Neural progenitor cell (in vitro differentiated cells): ENCODE measurements around the gene BTRC. TPM values are rescaled to one million over a fixed set of nuclear protein-coding genes. Genes with fewer than 3 reads are reported as not detected.
"Not testable (repeated sequence)": the region's sequence is repeated elsewhere in the genome, so short reads cannot be mapped to it uniquely, and the experiment has no call there.

Experiments used
- DNase-seq: peaks from one replicate; pipeline ENCODE4 v3.0.0-alpha.2; 2016; ENCODE audit warnings: low spot score
- H2AFZ ChIP-seq: fragments of 200-600 bp; sonication (generic); replicated peaks from 2 replicates; pipeline ENCODE4 v1.6.1; 2016; ENCODE audit warnings: antibody characterized with exemption
- H3F3A ChIP-seq: fragments of 200-600 bp; sonication (generic); 2 replicates; pipeline ENCODE4 v1.6.1; 2016; ENCODE audit warnings: antibody characterized with exemption, low read depth
- H3K27ac ChIP-seq: fragments of 200-600 bp; sonication (generic); 2 replicates; pipeline ENCODE4 v1.5.1; 2016; ENCODE audit warnings: mild to moderate bottlenecking
- H3K27me3 ChIP-seq: fragments of 200-600 bp; sonication (generic); 2 replicates; pipeline ENCODE4 v1.6.1; 2016; ENCODE audit warnings: mild to moderate bottlenecking, moderate library complexity
- H3K36me3 ChIP-seq: fragments of 200-600 bp; sonication (generic); 2 replicates; pipeline ENCODE4 v1.5.1; 2016
- H3K4me1 ChIP-seq: fragments of 200-600 bp; sonication (generic); 2 replicates; pipeline ENCODE4 v1.6.1; 2016; ENCODE audit warnings: mixed run types
- H3K4me2 ChIP-seq: fragments of 200-600 bp; sonication (generic); 2 replicates; pipeline ENCODE4 v1.6.1; 2016
- H3K4me3 ChIP-seq: fragments of 200-600 bp; sonication (generic); 2 replicates; pipeline ENCODE4 v1.5.1; 2016
- H3K79me2 ChIP-seq: fragments of 200-600 bp; sonication (generic); 2 replicates; pipeline ENCODE4 v1.6.1; 2016; ENCODE audit warnings: low read depth
- H3K9ac ChIP-seq: fragments of 200-600 bp; sonication (generic); 2 replicates; pipeline ENCODE4 v1.6.1; 2016
- H3K9me3 ChIP-seq: fragments of 200-600 bp; sonication (generic); 2 replicates; pipeline ENCODE4 v1.5.1; 2016; ENCODE audit warnings: low read depth
- H4K20me1 ChIP-seq: fragments of 200-600 bp; sonication (generic); 2 replicates; pipeline ENCODE4 v1.6.1; 2016; ENCODE audit warnings: low read depth
- H3K27ac Mint-ChIP-seq: 3 replicates; pipeline ENCODE4 v1.8.0; 2021; ENCODE audit warnings: mixed read lengths
- H3K27me3 Mint-ChIP-seq: 2 replicates; pipeline ENCODE4 v1.8.0; 2022; ENCODE audit warnings: low read depth, mild to moderate bottlenecking, inconsistent platforms, moderate library complexity, mixed read lengths; ENCODE audit not compliant: insufficient read depth
- H3K36me3 Mint-ChIP-seq: 3 replicates; pipeline ENCODE4 v1.8.0; 2021; ENCODE audit warnings: mixed read lengths
- H3K4me1 Mint-ChIP-seq: 3 replicates; pipeline ENCODE4 v1.8.0; 2021; ENCODE audit warnings: mixed read lengths
- H3K4me3 Mint-ChIP-seq: 3 replicates; pipeline ENCODE4 v1.8.0; 2021; ENCODE audit warnings: mild to moderate bottlenecking, moderate library complexity, mixed read lengths
- H3K9me3 Mint-ChIP-seq: 3 replicates; pipeline ENCODE4 v1.8.0; 2020; ENCODE audit warnings: mixed read lengths
- EZH2 ChIP-seq: fragments of 200-600 bp; sonication (generic); IDR thresholded peaks from 2 replicates; pipeline ENCODE4 v1.6.1; 2017; ENCODE audit warnings: antibody characterized with exemption, mild to moderate bottlenecking, moderate library complexity
- EZH2phosphoT487 ChIP-seq: fragments of 200-600 bp; sonication (generic); IDR thresholded peaks from 2 replicates; pipeline ENCODE4 v1.6.1; 2017; ENCODE audit warnings: antibody characterized with exemption
- total RNA-seq: library from RNA; depleted of rRNA; stranded (reverse); fragments of >200 nt; gene quantifications from 2 replicates; pipeline ENCODE4 v1.2.3, GENCODE V29; 2015; ENCODE audit warnings: low replicate concordance
- TF ChIP-seq, protein P1 (sequence below): fragments of 200-600 bp; sonication (generic); IDR thresholded peaks from 2 replicates; pipeline ENCODE4 v1.5.1; 2017; ENCODE audit warnings: antibody characterized with exemption, mild to moderate bottlenecking

Gene BTRC
- total RNA-seq, 1 donor from 2014 or later, result 25.4 TPM

DNA sequence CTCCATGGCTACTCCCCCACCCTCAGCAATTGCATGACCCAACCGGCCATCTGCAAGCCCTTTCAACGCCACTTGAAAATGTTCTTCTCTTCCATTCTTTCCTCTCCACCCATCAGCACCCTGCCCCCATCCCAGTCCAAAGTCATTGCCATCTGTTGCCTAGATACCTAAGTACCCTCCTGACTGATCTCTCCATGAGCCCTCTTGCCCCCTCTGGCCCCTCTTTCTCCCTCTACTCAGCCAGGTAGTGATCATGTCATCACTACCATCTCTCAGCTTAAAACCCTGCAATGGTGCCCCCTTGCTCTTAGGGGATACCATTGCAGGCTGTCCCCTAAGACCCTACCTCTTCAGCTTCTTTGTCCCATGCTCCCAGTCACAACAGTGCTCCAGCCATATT lies 30.5 kb upstream of the BTRC start:
- peak overlapping the region; percentile 75 for H3K27ac Mint-ChIP-seq
- H3K36me3 Mint-ChIP-seq, result no peaks in the 10 kb centered on the region
- no peaks in the 10 kb centered on the region for H3K79me2 ChIP-seq
- no peak overlapping the region for H3K27ac ChIP-seq
- H3K27me3 ChIP-seq, result no peaks in the 10 kb centered on the region
- TF ChIP-seq EZH2phosphoT487, result no peak
- TF ChIP-seq EZH2, result no peak
- TF ChIP-seq, protein P1, sequence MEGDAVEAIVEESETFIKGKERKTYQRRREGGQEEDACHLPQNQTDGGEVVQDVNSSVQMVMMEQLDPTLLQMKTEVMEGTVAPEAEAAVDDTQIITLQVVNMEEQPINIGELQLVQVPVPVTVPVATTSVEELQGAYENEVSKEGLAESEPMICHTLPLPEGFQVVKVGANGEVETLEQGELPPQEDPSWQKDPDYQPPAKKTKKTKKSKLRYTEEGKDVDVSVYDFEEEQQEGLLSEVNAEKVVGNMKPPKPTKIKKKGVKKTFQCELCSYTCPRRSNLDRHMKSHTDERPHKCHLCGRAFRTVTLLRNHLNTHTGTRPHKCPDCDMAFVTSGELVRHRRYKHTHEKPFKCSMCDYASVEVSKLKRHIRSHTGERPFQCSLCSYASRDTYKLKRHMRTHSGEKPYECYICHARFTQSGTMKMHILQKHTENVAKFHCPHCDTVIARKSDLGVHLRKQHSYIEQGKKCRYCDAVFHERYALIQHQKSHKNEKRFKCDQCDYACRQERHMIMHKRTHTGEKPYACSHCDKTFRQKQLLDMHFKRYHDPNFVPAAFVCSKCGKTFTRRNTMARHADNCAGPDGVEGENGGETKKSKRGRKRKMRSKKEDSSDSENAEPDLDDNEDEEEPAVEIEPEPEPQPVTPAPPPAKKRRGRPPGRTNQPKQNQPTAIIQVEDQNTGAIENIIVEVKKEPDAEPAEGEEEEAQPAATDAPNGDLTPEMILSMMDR, result peak; percentile 33
- H3K27me3 Mint-ChIP-seq, result peaks cover 12% of the 10 kb centered on the region
- H3K4me2 ChIP-seq, result no peak overlapping the region
- H3K9me3 Mint-ChIP-seq, result peaks cover 8% of the 10 kb centered on the region
- no peak overlapping the region for H3K9ac ChIP-seq
- H3F3A ChIP-seq, result peaks cover 21% of the 10 kb centered on the region
- H3K9me3 ChIP-seq, result no peaks in the 10 kb centered on the region
- peaks cover 37% of the 10 kb centered on the region for H3K4me1 Mint-ChIP-seq
- peak overlapping the region; percentile 2 for H3K4me3 Mint-ChIP-seq
- DNase-seq, result no peak
- no peak overlapping the region for H2AFZ ChIP-seq
- no peak overlapping the region for H3K4me3 ChIP-seq
- H3K36me3 ChIP-seq, result no peaks in the 10 kb centered on the region
- peaks cover 43% of the 10 kb centered on the region for H3K4me1 ChIP-seq
- H4K20me1 ChIP-seq, result no peaks in the 10 kb centered on the region

DNA sequence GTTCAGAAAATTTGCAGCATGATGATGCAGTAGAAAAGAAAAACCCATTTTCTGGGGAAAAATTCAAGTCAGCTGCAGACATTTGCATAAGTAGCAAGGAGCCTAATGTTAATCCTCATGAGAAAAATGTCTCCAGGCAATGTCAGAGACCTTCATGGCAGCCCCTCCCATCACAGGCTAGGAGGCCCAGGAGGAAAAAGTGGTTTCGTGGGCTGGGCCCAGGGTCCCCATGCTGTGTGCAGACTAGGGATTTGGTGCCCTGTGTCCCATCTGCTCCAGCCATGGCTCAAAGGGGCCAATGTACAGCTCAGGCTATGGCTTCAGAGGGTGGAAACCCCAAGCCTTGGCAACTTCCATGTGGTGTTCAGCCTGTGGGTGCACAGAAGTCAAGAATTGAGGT lies 26.5 kb upstream of the BTRC start:
- not testable (repeated sequence) for H3K4me3 ChIP-seq, H3K9ac ChIP-seq, H3K4me2 ChIP-seq, H3K27ac ChIP-seq, H4K20me1 ChIP-seq, DNase-seq, H3K27me3 ChIP-seq, H3K9me3 Mint-ChIP-seq, H3K79me2 ChIP-seq, H3K27ac Mint-ChIP-seq, H2AFZ ChIP-seq, H3K9me3 ChIP-seq, H3K36me3 ChIP-seq, H3K4me3 Mint-ChIP-seq, H3K36me3 Mint-ChIP-seq, H3F3A ChIP-seq
- Mint-ChIP-seq H3K4me1 (peaks cover 24% of the 10 kb centered on the region), H3K27me3 (peaks cover 12% of the 10 kb centered on the region)
- peaks cover 11% of the 10 kb centered on the region for H3K4me1 ChIP-seq

DNA sequence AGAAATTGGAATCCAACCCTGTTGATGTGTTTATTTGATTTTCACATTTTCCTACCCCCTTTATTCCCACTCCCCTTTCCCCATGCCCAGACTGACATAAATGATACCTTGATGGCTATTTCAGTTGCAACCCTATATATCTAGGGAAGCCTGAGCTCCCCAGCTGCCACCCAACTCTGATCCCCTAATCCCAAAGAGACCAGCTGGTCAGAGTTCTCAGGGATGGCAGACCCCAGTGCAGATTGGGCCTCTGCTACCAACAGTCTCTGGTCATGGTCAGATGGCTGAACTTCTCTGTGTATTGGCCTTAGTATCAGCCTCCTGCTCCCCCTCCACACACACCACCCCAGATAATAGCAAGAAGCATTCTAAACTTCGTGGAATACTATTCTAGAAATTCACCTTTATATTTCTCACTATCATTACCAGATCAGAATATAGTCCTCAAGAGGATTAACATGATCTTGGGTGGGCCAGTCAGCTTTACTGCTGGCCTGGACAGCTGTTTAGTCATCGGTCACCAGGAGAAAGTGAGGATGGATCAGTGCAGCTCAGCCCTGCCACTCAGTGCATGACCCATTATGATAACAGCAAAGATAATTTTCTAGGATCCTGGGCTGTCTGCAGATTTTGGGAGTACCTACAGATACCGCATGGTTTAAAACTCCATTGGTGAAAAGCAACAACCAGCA lies 24.5 kb upstream of the BTRC start:
- Histone ChIP-seq H3K4me1 (no peaks in the 10 kb centered on the region), H3K36me3 (no peaks in the 10 kb centered on the region), H3K9ac (no peak overlapping the region), H3K4me2 (no peak overlapping the region), H4K20me1 (no peaks in the 10 kb centered on the region), H3K9me3 (no peaks in the 10 kb centered on the region), H3K79me2 (no peaks in the 10 kb centered on the region), H3K27me3 (peaks cover 7% of the 10 kb centered on the region), H2AFZ (no peak overlapping the region), H3K27ac (no peak overlapping the region), H3F3A (no peaks in the 10 kb centered on the region), H3K4me3 (no peak overlapping the region)
- peaks cover 12% of the 10 kb centered on the region for H3K27me3 Mint-ChIP-seq
- H3K9me3 Mint-ChIP-seq, result peaks cover 8% of the 10 kb centered on the region
- H3K4me3 Mint-ChIP-seq, result no peak overlapping the region
- no peaks in the 10 kb centered on the region for H3K36me3 Mint-ChIP-seq
- no peak overlapping the region for H3K27ac Mint-ChIP-seq
- DNase-seq, result no peak
- TF ChIP-seq EZH2phosphoT487, result no peak
- no peak for TF ChIP-seq EZH2
- TF ChIP-seq, protein P1, result no peak
- H3K4me1 Mint-ChIP-seq, result peaks cover 8% of the 10 kb centered on the region

DNA sequence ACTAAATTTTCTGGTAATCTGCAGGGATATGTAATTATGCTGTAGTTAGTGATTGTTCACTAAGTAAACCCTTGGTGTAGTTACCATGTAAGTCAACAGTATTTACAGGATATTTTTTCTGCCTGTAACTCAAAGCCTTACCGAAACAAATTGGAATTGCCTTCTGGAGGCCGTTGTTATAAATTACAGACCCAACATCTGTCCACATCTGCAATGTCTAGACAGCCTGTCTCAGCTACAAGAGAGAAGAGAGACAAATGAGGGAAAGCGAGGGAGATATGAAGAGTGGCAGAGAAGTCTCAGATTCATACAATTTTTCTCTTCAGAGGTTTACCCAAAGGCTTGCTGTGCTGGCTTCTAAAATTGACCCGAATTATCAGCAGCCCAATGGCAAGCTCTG lies 23.7 kb upstream of the BTRC start:
- H3K4me1 Mint-ChIP-seq, result peaks cover 8% of the 10 kb centered on the region
- Histone ChIP-seq H3K4me1 (no peaks in the 10 kb centered on the region), H3K4me2 (no peak overlapping the region), H3K27me3 (peaks cover 7% of the 10 kb centered on the region), H3K9ac (no peak overlapping the region), H3F3A (no peaks in the 10 kb centered on the region), H3K27ac (no peak overlapping the region), H2AFZ (no peak overlapping the region), H3K79me2 (no peaks in the 10 kb centered on the region), H3K4me3 (no peak overlapping the region), H3K36me3 (no peaks in the 10 kb centered on the region), H4K20me1 (no peaks in the 10 kb centered on the region), H3K9me3 (no peaks in the 10 kb centered on the region)
- DNase-seq, result no peak
- H3K36me3 Mint-ChIP-seq, result no peaks in the 10 kb centered on the region
- TF ChIP-seq EZH2phosphoT487 (no peak), EZH2 (no peak)
- TF ChIP-seq, protein P1, result no peak
- H3K9me3 Mint-ChIP-seq, result peaks cover 8% of the 10 kb centered on the region
- no peak overlapping the region for H3K4me3 Mint-ChIP-seq
- no peak overlapping the region for H3K27ac Mint-ChIP-seq
- H3K27me3 Mint-ChIP-seq, result peaks cover 9% of the 10 kb centered on the region
